Colonic mucosa (tissue), 4 donors: ENCODE data around the gene ARL15. TPM values are rescaled to one million over a fixed set of nuclear protein-coding genes. Genes with fewer than 3 reads are reported as not detected.

Experiments used
- DNase-seq: peaks from one replicate; pipeline ENCODE4 v3.0.0-alpha.2; 2020
- H3K27ac ChIP-seq: fragments of 200-600 bp; one replicate; pipeline ENCODE4 v1.8.0; 2021
- H3K27me3 ChIP-seq: fragments of 200-600 bp; one replicate; pipeline ENCODE4 v1.8.0; 2021
- H3K36me3 ChIP-seq: fragments of 200-600 bp; one replicate; pipeline ENCODE4 v1.8.0; 2021
- H3K4me1 ChIP-seq: fragments of 200-600 bp; one replicate; pipeline ENCODE4 v1.8.0; 2021; ENCODE audit warnings: mild to moderate bottlenecking
- H3K4me3 ChIP-seq: fragments of 200-600 bp; one replicate; pipeline ENCODE4 v1.8.0; 2021
- H3K9ac ChIP-seq, 2 donors: one replicate each; pipeline ENCODE4 v1.7.0; 2013; ENCODE audit warnings: control low read depth in 2 of 2, low read depth in 2 of 2, low read length in 2 of 2
- H3K9me3 ChIP-seq: fragments of 200-600 bp; one replicate; pipeline ENCODE4 v1.8.0; 2021
- CTCF ChIP-seq: fragments of 200-600 bp; IDR thresholded peaks from one replicate; pipeline ENCODE4 v1.8.0; 2022; ENCODE audit warnings: antibody characterized with exemption, mild to moderate bottlenecking
- intact Hi-C: fragments of 100-400 bp; cut with DNase I; formaldehyde crosslinking; loops from one replicate; pipeline ENCODE4 v1.14.1; 2022
- total RNA-seq, 2 donors: library from RNA; stranded (reverse); fragmentation: NEBNext Ultra II Directional in 1 of 2; extraction: Animal tissue kit (Norgen Biotek cat#: 25700) in 1 of 2; gene quantifications; one replicate each; pipeline ENCODE4 v1.2.1, GENCODE V29; 2021
- donor health status: healthy.
- donor health status: DM: no; HTN: no; CAD: no.
- donor health status: DM: no; HTN: no; CAD: no.

The ARL15 gene
- total RNA-seq, 2 donors from 2014 or later = 18.4 to 35.1 TPM

- H3K27me3 ChIP-seq = no peaks in the 10 kb centered on the region
- H3K4me1 ChIP-seq = no peaks in the 10 kb centered on the region
- no peak for DNase-seq
- H3K36me3 ChIP-seq = no peaks in the 10 kb centered on the region
- no peak overlapping the region for H3K9ac ChIP-seq
- no peak for TF ChIP-seq CTCF
- no peak overlapping the region for H3K27ac ChIP-seq
- intact Hi-C loops = no loop called here
- no peak overlapping the region for H3K4me3 ChIP-seq
- no peaks in the 10 kb centered on the region for H3K9me3 ChIP-seq
Observed at GRCh38 chr5:53900677-53901076, 409.7 kb downstream of the ARL15 start.

- Histone ChIP-seq H3K9me3 (no peaks in the 10 kb centered on the region), H3K4me1 (no peaks in the 10 kb centered on the region), H3K36me3 (no peaks in the 10 kb centered on the region), H3K27ac (no peak overlapping the region), H3K4me3 (no peak overlapping the region), H3K27me3 (no peaks in the 10 kb centered on the region), H3K9ac (no peak overlapping the region)
- DNase-seq = no peak
- TF ChIP-seq CTCF = no peak
- intact Hi-C loops = no loop called here
Observed at GRCh38 chr5:53895091-53895683, 415.2 kb downstream of the ARL15 start.

GRCh38 chr5:53893626-53894025 lies 416.7 kb downstream of the ARL15 start:
- no peak overlapping the region for H3K27ac ChIP-seq
- H3K27me3 ChIP-seq = no peaks in the 10 kb centered on the region
- H3K9ac ChIP-seq = no peak overlapping the region
- no peaks in the 10 kb centered on the region for H3K4me1 ChIP-seq
- no peaks in the 10 kb centered on the region for H3K9me3 ChIP-seq
- no peak overlapping the region for H3K4me3 ChIP-seq
- intact Hi-C loops = no loop called here
- H3K36me3 ChIP-seq = no peaks in the 10 kb centered on the region
- no peak for DNase-seq
- TF ChIP-seq CTCF = no peak

GRCh38 chr5:53892224-53892623 lies 418.1 kb downstream of the ARL15 start:
- no peaks in the 10 kb centered on the region for H3K4me1 ChIP-seq
- no peak for DNase-seq
- TF ChIP-seq CTCF = no peak
- no peak overlapping the region for H3K4me3 ChIP-seq
- no peaks in the 10 kb centered on the region for H3K36me3 ChIP-seq
- no peaks in the 10 kb centered on the region for H3K9me3 ChIP-seq
- no peak overlapping the region for H3K27ac ChIP-seq
- no peak overlapping the region for H3K9ac ChIP-seq
- intact Hi-C loops = no loop called here
- H3K27me3 ChIP-seq = no peaks in the 10 kb centered on the region

- no peak for TF ChIP-seq CTCF
- intact Hi-C loops = no loop called here
Observed at GRCh38 chr5:53891159-53891558, 419.2 kb downstream of the ARL15 start.

More at GRCh38 chr5:53891159-53891558, 419.2 kb downstream of the ARL15 start:
- Histone ChIP-seq H3K9me3 (no peaks in the 10 kb centered on the region), H3K9ac (no peak overlapping the region), H3K4me1 (no peaks in the 10 kb centered on the region), H3K27me3 (no peaks in the 10 kb centered on the region), H3K4me3 (no peak overlapping the region), H3K36me3 (no peaks in the 10 kb centered on the region), H3K27ac (no peak overlapping the region)
- no peak for DNase-seq
